ENCODE results near the gene LYRM9. TPM values are rescaled to one million over a fixed set of nuclear protein-coding genes. Genes with fewer than 3 reads are reported as not detected.

The LYRM9 gene
- total and polyA plus RNA-seq, 9 of the 15 experiments (the other 6 are each of a cell fraction or from before 2014, with no cell fraction given), result 0.98 to 4.7 (median 1.8) TPM

DNA sequence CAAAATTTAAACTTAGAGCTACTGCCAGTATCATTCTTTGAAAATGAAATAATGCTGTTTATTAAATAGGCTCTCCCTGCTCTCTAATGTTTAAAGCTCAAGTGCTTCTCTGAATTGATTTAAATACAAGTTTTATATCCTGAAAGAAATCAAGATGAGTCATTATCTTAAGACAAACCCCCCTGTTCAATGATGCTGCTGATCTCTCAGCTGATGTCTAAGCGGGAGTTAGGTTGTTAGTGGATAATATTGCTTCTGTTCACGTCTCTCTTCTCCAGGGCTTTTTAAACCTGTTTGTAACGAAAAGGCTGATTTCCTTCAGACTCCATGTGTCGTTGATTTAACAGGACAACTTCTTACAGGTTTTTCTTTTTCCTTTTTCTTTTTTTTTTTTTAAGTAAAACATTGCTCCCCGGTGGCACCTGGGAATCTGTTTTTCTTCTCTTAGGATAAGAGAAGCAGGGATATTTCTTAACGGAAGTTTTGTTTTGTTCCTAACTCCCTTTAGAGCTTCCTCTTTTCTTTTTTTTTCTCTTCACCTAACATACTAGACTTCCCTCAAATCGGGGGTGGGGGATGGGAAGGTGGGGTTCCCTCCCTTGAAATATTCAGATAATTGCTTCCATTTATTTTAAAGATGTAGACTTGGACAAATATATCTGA, 807 bp upstream of the LYRM9 start (continued):
- TF ChIP-seq, protein P1, sequence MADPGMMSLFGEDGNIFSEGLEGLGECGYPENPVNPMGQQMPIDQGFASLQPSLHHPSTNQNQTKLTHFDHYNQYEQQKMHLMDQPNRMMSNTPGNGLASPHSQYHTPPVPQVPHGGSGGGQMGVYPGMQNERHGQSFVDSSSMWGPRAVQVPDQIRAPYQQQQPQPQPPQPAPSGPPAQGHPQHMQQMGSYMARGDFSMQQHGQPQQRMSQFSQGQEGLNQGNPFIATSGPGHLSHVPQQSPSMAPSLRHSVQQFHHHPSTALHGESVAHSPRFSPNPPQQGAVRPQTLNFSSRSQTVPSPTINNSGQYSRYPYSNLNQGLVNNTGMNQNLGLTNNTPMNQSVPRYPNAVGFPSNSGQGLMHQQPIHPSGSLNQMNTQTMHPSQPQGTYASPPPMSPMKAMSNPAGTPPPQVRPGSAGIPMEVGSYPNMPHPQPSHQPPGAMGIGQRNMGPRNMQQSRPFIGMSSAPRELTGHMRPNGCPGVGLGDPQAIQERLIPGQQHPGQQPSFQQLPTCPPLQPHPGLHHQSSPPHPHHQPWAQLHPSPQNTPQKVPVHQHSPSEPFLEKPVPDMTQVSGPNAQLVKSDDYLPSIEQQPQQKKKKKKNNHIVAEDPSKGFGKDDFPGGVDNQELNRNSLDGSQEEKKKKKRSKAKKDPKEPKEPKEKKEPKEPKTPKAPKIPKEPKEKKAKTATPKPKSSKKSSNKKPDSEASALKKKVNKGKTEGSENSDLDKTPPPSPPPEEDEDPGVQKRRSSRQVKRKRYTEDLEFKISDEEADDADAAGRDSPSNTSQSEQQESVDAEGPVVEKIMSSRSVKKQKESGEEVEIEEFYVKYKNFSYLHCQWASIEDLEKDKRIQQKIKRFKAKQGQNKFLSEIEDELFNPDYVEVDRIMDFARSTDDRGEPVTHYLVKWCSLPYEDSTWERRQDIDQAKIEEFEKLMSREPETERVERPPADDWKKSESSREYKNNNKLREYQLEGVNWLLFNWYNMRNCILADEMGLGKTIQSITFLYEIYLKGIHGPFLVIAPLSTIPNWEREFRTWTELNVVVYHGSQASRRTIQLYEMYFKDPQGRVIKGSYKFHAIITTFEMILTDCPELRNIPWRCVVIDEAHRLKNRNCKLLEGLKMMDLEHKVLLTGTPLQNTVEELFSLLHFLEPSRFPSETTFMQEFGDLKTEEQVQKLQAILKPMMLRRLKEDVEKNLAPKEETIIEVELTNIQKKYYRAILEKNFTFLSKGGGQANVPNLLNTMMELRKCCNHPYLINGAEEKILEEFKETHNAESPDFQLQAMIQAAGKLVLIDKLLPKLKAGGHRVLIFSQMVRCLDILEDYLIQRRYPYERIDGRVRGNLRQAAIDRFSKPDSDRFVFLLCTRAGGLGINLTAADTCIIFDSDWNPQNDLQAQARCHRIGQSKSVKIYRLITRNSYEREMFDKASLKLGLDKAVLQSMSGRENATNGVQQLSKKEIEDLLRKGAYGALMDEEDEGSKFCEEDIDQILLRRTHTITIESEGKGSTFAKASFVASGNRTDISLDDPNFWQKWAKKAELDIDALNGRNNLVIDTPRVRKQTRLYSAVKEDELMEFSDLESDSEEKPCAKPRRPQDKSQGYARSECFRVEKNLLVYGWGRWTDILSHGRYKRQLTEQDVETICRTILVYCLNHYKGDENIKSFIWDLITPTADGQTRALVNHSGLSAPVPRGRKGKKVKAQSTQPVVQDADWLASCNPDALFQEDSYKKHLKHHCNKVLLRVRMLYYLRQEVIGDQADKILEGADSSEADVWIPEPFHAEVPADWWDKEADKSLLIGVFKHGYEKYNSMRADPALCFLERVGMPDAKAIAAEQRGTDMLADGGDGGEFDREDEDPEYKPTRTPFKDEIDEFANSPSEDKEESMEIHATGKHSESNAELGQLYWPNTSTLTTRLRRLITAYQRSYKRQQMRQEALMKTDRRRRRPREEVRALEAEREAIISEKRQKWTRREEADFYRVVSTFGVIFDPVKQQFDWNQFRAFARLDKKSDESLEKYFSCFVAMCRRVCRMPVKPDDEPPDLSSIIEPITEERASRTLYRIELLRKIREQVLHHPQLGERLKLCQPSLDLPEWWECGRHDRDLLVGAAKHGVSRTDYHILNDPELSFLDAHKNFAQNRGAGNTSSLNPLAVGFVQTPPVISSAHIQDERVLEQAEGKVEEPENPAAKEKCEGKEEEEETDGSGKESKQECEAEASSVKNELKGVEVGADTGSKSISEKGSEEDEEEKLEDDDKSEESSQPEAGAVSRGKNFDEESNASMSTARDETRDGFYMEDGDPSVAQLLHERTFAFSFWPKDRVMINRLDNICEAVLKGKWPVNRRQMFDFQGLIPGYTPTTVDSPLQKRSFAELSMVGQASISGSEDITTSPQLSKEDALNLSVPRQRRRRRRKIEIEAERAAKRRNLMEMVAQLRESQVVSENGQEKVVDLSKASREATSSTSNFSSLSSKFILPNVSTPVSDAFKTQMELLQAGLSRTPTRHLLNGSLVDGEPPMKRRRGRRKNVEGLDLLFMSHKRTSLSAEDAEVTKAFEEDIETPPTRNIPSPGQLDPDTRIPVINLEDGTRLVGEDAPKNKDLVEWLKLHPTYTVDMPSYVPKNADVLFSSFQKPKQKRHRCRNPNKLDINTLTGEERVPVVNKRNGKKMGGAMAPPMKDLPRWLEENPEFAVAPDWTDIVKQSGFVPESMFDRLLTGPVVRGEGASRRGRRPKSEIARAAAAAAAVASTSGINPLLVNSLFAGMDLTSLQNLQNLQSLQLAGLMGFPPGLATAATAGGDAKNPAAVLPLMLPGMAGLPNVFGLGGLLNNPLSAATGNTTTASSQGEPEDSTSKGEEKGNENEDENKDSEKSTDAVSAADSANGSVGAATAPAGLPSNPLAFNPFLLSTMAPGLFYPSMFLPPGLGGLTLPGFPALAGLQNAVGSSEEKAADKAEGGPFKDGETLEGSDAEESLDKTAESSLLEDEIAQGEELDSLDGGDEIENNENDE (IDR thresholded peaks at IDR 0.05; ENCODE audit: low read depth, low read length), result no peak

All from K562 (cell line).